ENCODE results near the gene ADORA2B.

ADORA2B gene

GRCh38 chr17:15915961-15916360, 29.0 kb upstream of the ADORA2B start:
- in situ Hi-C loops (cut with HindIII; ENCODE audit: low sequenced_read_pairs), result no loop called here

GRCh38 chr17:15917021-15917437, 27.9 kb upstream of the ADORA2B start:
- no peak for DNase-seq (ENCODE audit: low read depth)
- no peak overlapping the region for H3K4me3 ChIP-seq (ENCODE audit: low read depth, low read length)
- TF ChIP-seq CTCF (IDR thresholded peaks at IDR 0.05; ENCODE audit: low read depth, low read length, missing control alignments), result no peak
- in situ Hi-C loops (cut with HindIII; ENCODE audit: low sequenced_read_pairs), result no loop called here

More at GRCh38 chr17:15915961-15916360, 29.0 kb upstream of the ADORA2B start:
- no peak overlapping the region for H3K4me3 ChIP-seq (ENCODE audit: low read depth, low read length)
- no peak for TF ChIP-seq CTCF (IDR thresholded peaks at IDR 0.05; ENCODE audit: low read depth, low read length, missing control alignments)
- no peak for DNase-seq (ENCODE audit: low read depth)

GRCh38 chr17:15917438-15918027, 27.4 kb upstream of the ADORA2B start:
- no peak for DNase-seq (ENCODE audit: low read depth)
- in situ Hi-C loops (cut with HindIII; ENCODE audit: low sequenced_read_pairs), result no loop called here
- no peak for TF ChIP-seq CTCF (IDR thresholded peaks at IDR 0.05; ENCODE audit: low read depth, low read length, missing control alignments)
- H3K4me3 ChIP-seq (ENCODE audit: low read depth, low read length), result peak overlapping the region; percentile 21

GRCh38 chr17:15918261-15918660, 26.7 kb upstream of the ADORA2B start:
- in situ Hi-C loops (cut with HindIII; ENCODE audit: low sequenced_read_pairs), result no loop called here

GRCh38 chr17:15918661-15919259, 26.2 kb upstream of the ADORA2B start:
- H3K4me3 ChIP-seq (ENCODE audit: low read depth, low read length), result no peak overlapping the region
- DNase-seq (ENCODE audit: low read depth), result no peak
- in situ Hi-C loops (cut with HindIII; ENCODE audit: low sequenced_read_pairs), result no loop called here
- no peak for TF ChIP-seq CTCF (IDR thresholded peaks at IDR 0.05; ENCODE audit: low read depth, low read length, missing control alignments)

More at GRCh38 chr17:15918261-15918660, 26.7 kb upstream of the ADORA2B start:
- no peak overlapping the region for H3K4me3 ChIP-seq (ENCODE audit: low read depth, low read length)
- no peak for TF ChIP-seq CTCF (IDR thresholded peaks at IDR 0.05; ENCODE audit: low read depth, low read length, missing control alignments)
- DNase-seq (ENCODE audit: low read depth), result no peak

- no peak for DNase-seq (ENCODE audit: low read depth)
- no peak for TF ChIP-seq CTCF (IDR thresholded peaks at IDR 0.05; ENCODE audit: low read depth, low read length, missing control alignments)
- no peak overlapping the region for H3K4me3 ChIP-seq (ENCODE audit: low read depth, low read length)
- in situ Hi-C loops (cut with HindIII; ENCODE audit: low sequenced_read_pairs), result no loop called here
These were observed 25.5 kb upstream of the ADORA2B start for GRCh38 chr17:15919466-15919865.

All from astrocyte of the cerebellum (primary cell).